Neural cell (in vitro differentiated cells): ENCODE results near the gene MACROH2A1. TPM values are rescaled to one million over a fixed set of nuclear protein-coding genes. Genes with fewer than 3 reads are reported as not detected.

Source experiments
- H2AFZ ChIP-seq: fragments of 200-600, 300-800 bp; sonication (generic), shearing (Covaris generic); 2 replicates; pipeline ENCODE4 v1.6.0; 2014; ENCODE audit warnings: low read depth, mild to moderate bottlenecking, antibody characterized with exemption, low read length, moderate library complexity
- H3F3A ChIP-seq: fragments of 200-600 bp; shearing (Covaris generic); 2 replicates; pipeline ENCODE4 v1.6.1; 2016; ENCODE audit warnings: mild to moderate bottlenecking, moderate library complexity, mixed read lengths, antibody characterized with exemption, low read length; ENCODE audit not compliant: insufficient read depth, poor library complexity, severe bottlenecking
- H3K27ac ChIP-seq: fragments of 200-600, 300-800 bp; sonication (generic), shearing (Covaris generic); 2 replicates; pipeline ENCODE4 v1.5.1; 2014; ENCODE audit warnings: mild to moderate bottlenecking, low read length, moderate library complexity
- H3K27me3 ChIP-seq: fragments of 300-800, 200-600 bp; sonication (generic), shearing (Covaris generic); 2 replicates; pipeline ENCODE4 v1.6.0; 2014; ENCODE audit warnings: mild to moderate bottlenecking, low read depth, low read length, moderate library complexity; ENCODE audit not compliant: insufficient read depth
- H3K36me3 ChIP-seq: fragments of 300-800, 200-600 bp; sonication (generic), shearing (Covaris generic); 2 replicates; pipeline ENCODE4 v1.5.1; 2014; ENCODE audit warnings: mild to moderate bottlenecking, antibody characterized with exemption, low read length, moderate library complexity; ENCODE audit not compliant: insufficient read depth
- H3K4me2 ChIP-seq: fragments of 300-800, 200-600 bp; sonication (generic), shearing (Covaris generic); 2 replicates; pipeline ENCODE4 v1.6.0; 2014; ENCODE audit warnings: mild to moderate bottlenecking, low read length
- H3K4me3 ChIP-seq: fragments of 300-800, 200-600 bp; sonication (generic), shearing (Covaris generic); 2 replicates; pipeline ENCODE4 v1.5.1; 2014; ENCODE audit warnings: mild to moderate bottlenecking, low read length, moderate library complexity
- H3K79me2 ChIP-seq: fragments of 200-600 bp; shearing (Covaris generic); replicated peaks from 2 replicates; pipeline ENCODE4 v1.6.0; 2014; ENCODE audit warnings: mild to moderate bottlenecking, low read length, moderate library complexity; ENCODE audit not compliant: insufficient read depth
- H3K9ac ChIP-seq: fragments of 300-800, 200-600 bp; sonication (generic), shearing (Covaris generic); 2 replicates; pipeline ENCODE4 v1.6.1; 2016; ENCODE audit warnings: mild to moderate bottlenecking, low read length, mixed read lengths
- H3K9me2 ChIP-seq: fragments of 200-600 bp; shearing (Covaris generic); 2 replicates; pipeline ENCODE4 v1.6.1; 2016; ENCODE audit warnings: mild to moderate bottlenecking, low read length, mixed read lengths; ENCODE audit not compliant: insufficient read depth
- H3K9me3 ChIP-seq: fragments of 200-600, 300-800 bp; sonication (generic), shearing (Covaris generic); 2 replicates; pipeline ENCODE4 v1.6.1; 2016; ENCODE audit warnings: mild to moderate bottlenecking, mixed run types, low read length, moderate library complexity, mixed read lengths
- H4K20me1 ChIP-seq: fragments of 200-600 bp; shearing (Covaris generic); 2 replicates; pipeline ENCODE4 v1.6.1; 2016; ENCODE audit warnings: mild to moderate bottlenecking, mixed run types; ENCODE audit not compliant: insufficient read depth
- CTCF ChIP-seq: fragments of 450-650 bp; IDR thresholded peaks from 2 replicates; pipeline ENCODE4 v1.5.1; 2014; ENCODE audit warnings: antibody characterized with exemption, mild to moderate bottlenecking, moderate library complexity; ENCODE audit not compliant: poor library complexity, severe bottlenecking
- EP300 ChIP-seq: fragments of 450-650 bp; conservative IDR thresholded peaks from 2 replicates; pipeline ENCODE4 v1.6.1; 2014; ENCODE audit warnings: antibody characterized with exemption, mild to moderate bottlenecking, moderate library complexity; ENCODE audit not compliant: poor library complexity, severe bottlenecking
- EZH2 ChIP-seq: fragments of 200-600, 300-800 bp; shearing (Covaris generic), sonication (generic); IDR thresholded peaks from 2 replicates; pipeline ENCODE4 v1.6.1; 2014; ENCODE audit warnings: antibody characterized with exemption, low read length, borderline replicate concordance, mild to moderate bottlenecking; ENCODE audit not compliant: insufficient read depth, poor library complexity, severe bottlenecking
- MXI1 ChIP-seq: fragments of 450-650 bp; conservative IDR thresholded peaks from 2 replicates; pipeline ENCODE4 v1.6.1; 2014; ENCODE audit warnings: antibody characterized with exemption, mild to moderate bottlenecking; ENCODE audit not compliant: poor library complexity, severe bottlenecking
- POLR2AphosphoS5 ChIP-seq: IDR thresholded peaks from 2 replicates; pipeline ENCODE4 v1.6.1; 2012
- RAD21 ChIP-seq: fragments of 450-650 bp; conservative IDR thresholded peaks from 2 replicates; pipeline ENCODE4 v1.6.1; 2014; ENCODE audit warnings: antibody characterized with exemption, mild to moderate bottlenecking, moderate library complexity
- REST ChIP-seq: IDR thresholded peaks from 2 replicates; pipeline ENCODE4 v1.6.1; 2012; ENCODE audit warnings: borderline replicate concordance
- SMC3 ChIP-seq: fragments of 450-650 bp; conservative IDR thresholded peaks from 2 replicates; pipeline ENCODE4 v1.6.1; 2014; ENCODE audit warnings: antibody characterized with exemption, mild to moderate bottlenecking, moderate library complexity; ENCODE audit not compliant: poor library complexity
- TAF1 ChIP-seq: IDR thresholded peaks from 2 replicates; pipeline ENCODE4 v1.6.1; 2012; ENCODE audit warnings: low read depth
- polyA plus RNA-seq: library from polyadenylated mRNA; depleted of rRNA; stranded (reverse); fragments of >200 nt; gene quantifications from 2 replicates; pipeline ENCODE4 v1.2.3, GENCODE V29; 2014

Gene MACROH2A1
- polyA plus RNA-seq, 1 donor from 2014 or later: 351 TPM

- no peaks in the 10 kb centered on the region for H3K36me3 ChIP-seq
- H3K27ac ChIP-seq: no peak overlapping the region
- no peaks in the 10 kb centered on the region for H3K27me3 ChIP-seq
- TF ChIP-seq REST (no peak), TAF1 (no peak), MXI1 (no peak), EZH2 (no peak), EP300 (no peak), POLR2AphosphoS5 (no peak), CTCF (no peak), SMC3 (no peak), RAD21 (no peak)
- no peak overlapping the region for H2AFZ ChIP-seq
- no peaks in the 10 kb centered on the region for H3K79me2 ChIP-seq
- no peaks in the 10 kb centered on the region for H3K9me3 ChIP-seq
- no peaks in the 10 kb centered on the region for H3F3A ChIP-seq
- no peak overlapping the region for H3K4me3 ChIP-seq
- no peaks in the 10 kb centered on the region for H4K20me1 ChIP-seq
- H3K9ac ChIP-seq: no peak overlapping the region
- H3K9me2 ChIP-seq: no peaks in the 10 kb centered on the region
- no peak overlapping the region for H3K4me2 ChIP-seq
These were observed 109.4 kb downstream of the MACROH2A1 start for GRCh38 chr5:135289651-135290050.

GRCh38 chr5:135287551-135287950 is 111.5 kb downstream of the MACROH2A1 start:
- no peak for TF ChIP-seq TAF1
- no peak for TF ChIP-seq REST
- no peak for TF ChIP-seq CTCF
- TF ChIP-seq EP300: no peak
- TF ChIP-seq POLR2AphosphoS5: no peak
- no peak for TF ChIP-seq MXI1
- no peak for TF ChIP-seq SMC3
- TF ChIP-seq EZH2: no peak
- no peak for TF ChIP-seq RAD21
- Histone ChIP-seq H3K79me2 (no peaks in the 10 kb centered on the region), H2AFZ (no peak overlapping the region), H3K4me3 (no peak overlapping the region), H3K9me2 (no peaks in the 10 kb centered on the region), H3K27me3 (no peaks in the 10 kb centered on the region), H3K36me3 (no peaks in the 10 kb centered on the region), H3K9ac (no peak overlapping the region), H3K27ac (no peak overlapping the region), H3F3A (no peaks in the 10 kb centered on the region), H3K9me3 (no peaks in the 10 kb centered on the region), H3K4me2 (no peak overlapping the region), H4K20me1 (no peaks in the 10 kb centered on the region)
